GM12878 (cell line): ENCODE results near the gene GLB1L3. TPM values are rescaled to one million over a fixed set of nuclear protein-coding genes. Genes with fewer than 3 reads are reported as not detected.

Source experiments
- ATAC-seq: fragments of 200-7000 bp; cut with Tn5 transposase; 3 replicates; pipeline ENCODE4 v1.9.1; 2020; ENCODE audit warnings: mild to moderate bottlenecking, moderate library complexity
- BruUV-seq: library from RNA; stranded (reverse); fragments of 400-500 nt; replicated peaks from 2 replicates; lab custom pipeline; 2021; lab: Mats Ljungman, UMichigan
- CTCF ChIA-PET: fragments of 300-600 bp; sonication (Branson Sonifier 250); formaldehyde crosslinking; extraction: SDS; loops from one replicate; lab custom pipeline; 2021; ENCODE audit warnings: inconsistent platforms; lab: Yijun Ruan, JAX
- POLR2A ChIA-PET: fragments of 350-600 bp; formaldehyde crosslinking; extraction: SDS; loops from one replicate; lab custom pipeline; 2021; ENCODE audit warnings: inconsistent platforms; lab: Charles Lee
- RAD21 ChIA-PET: fragments of 300-600 bp; sonication (Branson Sonifier 250); formaldehyde crosslinking; loops from one replicate; lab custom pipeline; 2023; ENCODE audit warnings: antibody characterized with exemption; ENCODE audit not compliant: unreplicated experiment; lab: Charles Lee
- SMC1A ChIA-PET: fragments of 300-600 bp; sonication (Branson Sonifier 250); formaldehyde crosslinking; loops from one replicate; lab custom pipeline; 2023; ENCODE audit not compliant: unreplicated experiment, uncharacterized antibody; lab: Charles Lee
- DNase-seq: peaks from one replicate; pipeline ENCODE4 v3.0.0-alpha.2; 2011; ENCODE audit warnings: low read depth, low spot score
- FAIRE-seq: peaks from 3 replicates; lab custom pipeline; 2011; peaks lifted over from hg19 to GRCh38; lab: Jason Lieb, UNC
- H2AFZ ChIP-seq: 2 replicates; pipeline ENCODE4 v1.6.0; 2011; ENCODE audit warnings: low read depth, low read length, control low read depth; ENCODE audit not compliant: control insufficient read depth
- H3K27ac ChIP-seq: 2 replicates; pipeline ENCODE4 v1.5.1; 2011; ENCODE audit warnings: control low read depth; ENCODE audit not compliant: control insufficient read depth, insufficient read depth
- H3K27me3 ChIP-seq, 2 experiments: replicated peaks in 1 of 2; 2 replicates each; pipeline versions ENCODE4 v1.6.0 to v1.6.1; 2011; ENCODE audit warnings: low read length in 1 of 2; ENCODE audit not compliant: control insufficient read depth in 2 of 2, insufficient read depth in 2 of 2
- H3K36me3 ChIP-seq, 2 experiments: 2 replicates each; pipeline ENCODE4 v1.5.1; 2011; ENCODE audit warnings: low read length in 1 of 2; ENCODE audit not compliant: control insufficient read depth in 2 of 2, insufficient read depth in 2 of 2
- H3K4me1 ChIP-seq: 2 replicates; pipeline ENCODE4 v1.6.1; 2011; ENCODE audit warnings: mild to moderate bottlenecking, low read length, moderate library complexity, mixed read lengths; ENCODE audit not compliant: control insufficient read depth, insufficient read depth
- H3K4me2 ChIP-seq: 2 replicates; pipeline ENCODE4 v1.6.0; 2011; ENCODE audit warnings: control low read depth; ENCODE audit not compliant: control insufficient read depth, insufficient read depth
- H3K4me3 ChIP-seq: fragments of 200-600 bp; sonication (generic); 2 replicates; pipeline ENCODE4 v1.5.1; 2016
- H3K79me2 ChIP-seq: 2 replicates; pipeline ENCODE4 v1.6.0; 2011; ENCODE audit warnings: low read length; ENCODE audit not compliant: control insufficient read depth, insufficient read depth
- H3K9ac ChIP-seq: 2 replicates; pipeline ENCODE4 v1.8.0; 2011; ENCODE audit warnings: low read length, control low read depth, mixed read lengths; ENCODE audit not compliant: control insufficient read depth, insufficient read depth
- H3K9me3 ChIP-seq: replicated peaks from 3 replicates; pipeline ENCODE4 v1.5.1; 2011; ENCODE audit warnings: mild to moderate bottlenecking, low read length; ENCODE audit not compliant: control insufficient read depth, insufficient read depth
- H4K20me1 ChIP-seq: 2 replicates; pipeline ENCODE4 v1.6.0; 2011; ENCODE audit not compliant: control insufficient read depth, insufficient read depth
- CEBPB ChIP-seq, 2 experiments: fragments of 150-350 bp in 1 of 2; IDR thresholded peaks; 2 replicates each; pipeline ENCODE4 v1.6.1; 2012 to 2014; ENCODE audit warnings: low read depth in 2 of 2, low read length in 2 of 2, borderline replicate concordance in 1 of 2, inconsistent platforms in 1 of 2
- GABPA ChIP-seq: IDR thresholded peaks from 2 replicates; pipeline ENCODE4 v1.6.1; 2014; ENCODE audit warnings: antibody characterized with exemption, low read depth, mild to moderate bottlenecking, inconsistent platforms
- NR2C1 ChIP-seq: fragments of 450-650 bp; IDR thresholded peaks from 2 replicates; pipeline ENCODE4 v1.6.1; 2017; ENCODE audit warnings: antibody characterized with exemption, mild to moderate bottlenecking, moderate library complexity
- RELA ChIP-seq: fragments of 450-650 bp; IDR thresholded peaks from 2 replicates; pipeline ENCODE4 v1.8.0; 2014; ENCODE audit warnings: borderline replicate concordance; ENCODE audit not compliant: partially characterized antibody
- SRF ChIP-seq, 2 experiments: IDR thresholded peaks; 2 replicates each; pipeline ENCODE4 v1.6.1; 2011; ENCODE audit warnings: low read depth in 2 of 2, low read length in 2 of 2, mild to moderate bottlenecking in 1 of 2, moderate library complexity in 1 of 2
- YBX1 ChIP-seq: fragments of 450-650 bp; IDR thresholded peaks from 2 replicates; pipeline ENCODE4 v1.6.1; 2016; ENCODE audit warnings: antibody characterized with exemption
- ZNF687 ChIP-seq: fragments of 450-650 bp; IDR thresholded peaks from 2 replicates; pipeline ENCODE4 v1.6.1; 2017; ENCODE audit warnings: mild to moderate bottlenecking, moderate library complexity
- WGBS: methylation state at CpG from one replicate; pipeline ENCODE4 v1.1.6; 2016; ENCODE audit warnings: low lambda C conversion rate; ENCODE audit not compliant: insufficient replicate concordance, insufficient coverage; ENCODE audit errors: missing lambda C conversion rate; 5-methylcytosine and 5-hydroxymethylcytosine counted together
- in situ Hi-C: fragments of 300-500 bp; cut with MboI; formaldehyde crosslinking; loops from 9 replicates; pipeline ENCODE4 v1.14.3; 2018; ENCODE audit warnings: mixed read lengths
- intact Hi-C: fragments of 100-400 bp; cut with micrococcal nuclease; formaldehyde crosslinking; loops from one replicate; pipeline ENCODE4 v1.14.2; 2022; ENCODE audit not compliant: unreplicated experiment
- polyA plus RNA-seq, 11 experiments: library from polyadenylated mRNA; depleted of rRNA in 4 of 11; unstranded in 6 of 11; stranded (reverse) in 5 of 11; fragments of >200 nt; fragmentation: Nextera tagmentation in 4 of 11; fragmentation: Illumina TruSeq in 1 of 11; extraction: Ambion mirVana in 4 of 11; extraction: Trizol in 1 of 11; gene quantifications; 1 replicate in 1 of 11; 2 replicates in 10 of 11; pipeline versions ENCODE4 v1.2.1 to v1.2.3, GENCODE V29; 2011 to 2016; ENCODE audit warnings: inconsistent platforms in 2 of 11, missing spikeins in 2 of 11, low read depth in 1 of 11
- total RNA-seq, 4 experiments: library from RNA; depleted of rRNA in 3 of 4; stranded (reverse); fragments of >200 nt in 3 of 4; fragmentation: Illumina TruSeq in 1 of 4; extraction: Trizol in 1 of 4; gene quantifications; 2 replicates each; pipeline versions ENCODE4 v1.2.1 to v1.2.3, GENCODE V29; 2013 to 2021
- TF ChIP-seq, protein P1 (sequence below): IDR thresholded peaks from 2 replicates; pipeline ENCODE4 v1.6.1; 2012; ENCODE audit warnings: low read depth, low read length, improper control_type of control experiment
- TF ChIP-seq, protein P2 (sequence below): fragments of 450-650 bp; IDR thresholded peaks from 2 replicates; pipeline ENCODE4 v1.6.1; 2017; ENCODE audit warnings: mild to moderate bottlenecking
- TF ChIP-seq, protein P3 (sequence below): fragments of 450-650 bp; IDR thresholded peaks from 2 replicates; pipeline ENCODE4 v1.6.1; 2016; ENCODE audit warnings: mild to moderate bottlenecking

The GLB1L3 gene
- total and polyA plus RNA-seq, 10 of the 15 experiments (the other 5 are each of a cell fraction or from before 2014, with no cell fraction given) = 0.53 to 2.9 (median 1.9) TPM; not detected in 1

GRCh38 chr11:134334796-134335571, 58.8 kb downstream of the GLB1L3 start:
- WGBS = 67% methylated on average over 10 of the region's 10 CpGs
- in situ Hi-C loops = no loop called here
- SMC1A ChIA-PET = no interaction called here
- H3K27me3 ChIP-seq = peaks cover 0 to 3% of the 10 kb centered on the region in 2 experiments; a peak in 3 of 4 replicates
- H2AFZ ChIP-seq = no peak overlapping the region
- no peak overlapping the region for H3K4me3 ChIP-seq
- no peak overlapping the region for H3K27ac ChIP-seq
- H3K79me2 ChIP-seq = no peaks in the 10 kb centered on the region
- no peaks in the 10 kb centered on the region for H3K36me3 ChIP-seq
- no TSS peak for BruUV-seq
- FAIRE-seq (no peak), ATAC-seq (no peak), DNase-seq (no peak)
- H3K4me1 ChIP-seq = no peaks in the 10 kb centered on the region; the same call in 1 of the 2 replicates
- POLR2A ChIA-PET = no interaction called here
- no peaks in the 10 kb centered on the region for H3K9me3 ChIP-seq
- no peak overlapping the region for H3K9ac ChIP-seq
- CTCF ChIA-PET = no interaction called here
- intact Hi-C loops = no loop called here
- RAD21 ChIA-PET = no interaction called here
- H3K4me2 ChIP-seq = no peak overlapping the region
- no peaks in the 10 kb centered on the region for H4K20me1 ChIP-seq
- TF ChIP-seq CEBPB (IDR thresholded peaks at IDR 0.05; ENCODE audit: borderline replicate concordance in 1 of 2, low read depth in 2 of 2, low read length in 2 of 2) (no peak), SRF (IDR thresholded peaks at IDR 0.05; ENCODE audit: low read depth in 2 of 2, low read length in 2 of 2) (no peak), GABPA (no peak), RELA (no peak), YBX1 (no peak), ZNF687 (no peak), NR2C1 (no peak)
- TF ChIP-seq, protein P1, sequence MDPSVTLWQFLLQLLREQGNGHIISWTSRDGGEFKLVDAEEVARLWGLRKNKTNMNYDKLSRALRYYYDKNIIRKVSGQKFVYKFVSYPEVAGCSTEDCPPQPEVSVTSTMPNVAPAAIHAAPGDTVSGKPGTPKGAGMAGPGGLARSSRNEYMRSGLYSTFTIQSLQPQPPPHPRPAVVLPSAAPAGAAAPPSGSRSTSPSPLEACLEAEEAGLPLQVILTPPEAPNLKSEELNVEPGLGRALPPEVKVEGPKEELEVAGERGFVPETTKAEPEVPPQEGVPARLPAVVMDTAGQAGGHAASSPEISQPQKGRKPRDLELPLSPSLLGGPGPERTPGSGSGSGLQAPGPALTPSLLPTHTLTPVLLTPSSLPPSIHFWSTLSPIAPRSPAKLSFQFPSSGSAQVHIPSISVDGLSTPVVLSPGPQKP = no peak
- TF ChIP-seq, protein P2, sequence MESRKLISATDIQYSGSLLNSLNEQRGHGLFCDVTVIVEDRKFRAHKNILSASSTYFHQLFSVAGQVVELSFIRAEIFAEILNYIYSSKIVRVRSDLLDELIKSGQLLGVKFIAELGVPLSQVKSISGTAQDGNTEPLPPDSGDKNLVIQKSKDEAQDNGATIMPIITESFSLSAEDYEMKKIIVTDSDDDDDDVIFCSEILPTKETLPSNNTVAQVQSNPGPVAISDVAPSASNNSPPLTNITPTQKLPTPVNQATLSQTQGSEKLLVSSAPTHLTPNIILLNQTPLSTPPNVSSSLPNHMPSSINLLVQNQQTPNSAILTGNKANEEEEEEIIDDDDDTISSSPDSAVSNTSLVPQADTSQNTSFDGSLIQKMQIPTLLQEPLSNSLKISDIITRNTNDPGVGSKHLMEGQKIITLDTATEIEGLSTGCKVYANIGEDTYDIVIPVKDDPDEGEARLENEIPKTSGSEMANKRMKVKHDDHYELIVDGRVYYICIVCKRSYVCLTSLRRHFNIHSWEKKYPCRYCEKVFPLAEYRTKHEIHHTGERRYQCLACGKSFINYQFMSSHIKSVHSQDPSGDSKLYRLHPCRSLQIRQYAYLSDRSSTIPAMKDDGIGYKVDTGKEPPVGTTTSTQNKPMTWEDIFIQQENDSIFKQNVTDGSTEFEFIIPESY = no peak
- TF ChIP-seq, protein P3, sequence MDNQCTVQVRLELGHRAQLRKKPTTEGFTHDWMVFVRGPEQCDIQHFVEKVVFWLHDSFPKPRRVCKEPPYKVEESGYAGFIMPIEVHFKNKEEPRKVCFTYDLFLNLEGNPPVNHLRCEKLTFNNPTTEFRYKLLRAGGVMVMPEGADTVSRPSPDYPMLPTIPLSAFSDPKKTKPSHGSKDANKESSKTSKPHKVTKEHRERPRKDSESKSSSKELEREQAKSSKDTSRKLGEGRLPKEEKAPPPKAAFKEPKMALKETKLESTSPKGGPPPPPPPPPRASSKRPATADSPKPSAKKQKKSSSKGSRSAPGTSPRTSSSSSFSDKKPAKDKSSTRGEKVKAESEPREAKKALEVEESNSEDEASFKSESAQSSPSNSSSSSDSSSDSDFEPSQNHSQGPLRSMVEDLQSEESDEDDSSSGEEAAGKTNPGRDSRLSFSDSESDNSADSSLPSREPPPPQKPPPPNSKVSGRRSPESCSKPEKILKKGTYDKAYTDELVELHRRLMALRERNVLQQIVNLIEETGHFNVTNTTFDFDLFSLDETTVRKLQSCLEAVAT = no peak
